NCI-H2196 (cell line): ENCODE data around the gene RAB3IL1.

ENCODE experiments used
- DNase-seq: peaks from one replicate; lab custom pipeline; 2025; ENCODE audit not compliant: unreplicated experiment; lab: John Stamatoyannopoulos, UW

Gene RAB3IL1

GRCh38 chr11:61905801-61906521, 11.4 kb downstream of the RAB3IL1 start:
- DNase-seq, result no peak

GRCh38 chr11:61905067-61905696, 12.2 kb downstream of the RAB3IL1 start:
- no peak for DNase-seq

- no peak for DNase-seq
Measured at GRCh38 chr11:61904539-61905048, 12.8 kb downstream of the RAB3IL1 start.

GRCh38 chr11:61903845-61904244, 13.5 kb downstream of the RAB3IL1 start:
- no peak for DNase-seq

- DNase-seq, result no peak
Measured at GRCh38 chr11:61902313-61902712, 15.1 kb downstream of the RAB3IL1 start.

GRCh38 chr11:61901397-61901796, 16.0 kb downstream of the RAB3IL1 start:
- no peak for DNase-seq

- DNase-seq, result no peak
Measured at GRCh38 chr11:61900251-61900650, 17.1 kb downstream of the RAB3IL1 start.

- peak; percentile 80 for DNase-seq
Measured at GRCh38 chr11:61899146-61899841, 18.1 kb downstream of the RAB3IL1 start.

GRCh38 chr11:61898247-61898582, 19.2 kb downstream of the RAB3IL1 start:
- DNase-seq, result no peak

GRCh38 chr11:61897387-61898246, 19.7 kb downstream of the RAB3IL1 start:
- peak; percentile 72 for DNase-seq

- peak; percentile 30 for DNase-seq
Measured at GRCh38 chr11:61896665-61897386, 20.5 kb downstream of the RAB3IL1 start.

GRCh38 chr11:61895718-61896059, 21.7 kb downstream of the RAB3IL1 start:
- DNase-seq, result no peak

- DNase-seq, result no peak
Measured at GRCh38 chr11:61895046-61895717, 22.2 kb downstream of the RAB3IL1 start.

GRCh38 chr11:61893981-61894380, 23.4 kb downstream of the RAB3IL1 start:
- DNase-seq, result peak; percentile 23

GRCh38 chr11:61892085-61892370, 25.3 kb downstream of the RAB3IL1 start:
- DNase-seq, result no peak

GRCh38 chr11:61891331-61892084, 25.9 kb downstream of the RAB3IL1 start, which contains the start of gene FADS3:
Gene FADS3 (minus strand): TSS chr11:61891545. CDS start chr11:61891381, 164 bp downstream.
- peak; percentile 87 for DNase-seq

- DNase-seq, result peak; percentile 25
Measured at GRCh38 chr11:61890529-61891330, 26.6 kb downstream of the RAB3IL1 start.

- DNase-seq, result no peak
Measured at GRCh38 chr11:61889831-61890230, 27.5 kb downstream of the RAB3IL1 start.

GRCh38 chr11:61888590-61888989, 28.8 kb downstream of the RAB3IL1 start:
- DNase-seq, result no peak
